Islet precursor cell (in vitro differentiated cells): ENCODE measurements around the gene CROCC.
A peak's percentile ranks its signal among the peaks of the same experiment; 100 is the strongest.
"Not testable (repeated sequence)": the region's sequence is repeated elsewhere in the genome, so short reads cannot be mapped to it uniquely, and the experiment has no call there.

Experiments
- DNase-seq: peaks from one replicate; pipeline ENCODE4 v3.0.0-alpha.2; 2018

CROCC gene

GRCh38 chr1:16896316-16897055, 25.2 kb upstream of the CROCC start:
- DNase-seq: peak; percentile 98

DNA sequence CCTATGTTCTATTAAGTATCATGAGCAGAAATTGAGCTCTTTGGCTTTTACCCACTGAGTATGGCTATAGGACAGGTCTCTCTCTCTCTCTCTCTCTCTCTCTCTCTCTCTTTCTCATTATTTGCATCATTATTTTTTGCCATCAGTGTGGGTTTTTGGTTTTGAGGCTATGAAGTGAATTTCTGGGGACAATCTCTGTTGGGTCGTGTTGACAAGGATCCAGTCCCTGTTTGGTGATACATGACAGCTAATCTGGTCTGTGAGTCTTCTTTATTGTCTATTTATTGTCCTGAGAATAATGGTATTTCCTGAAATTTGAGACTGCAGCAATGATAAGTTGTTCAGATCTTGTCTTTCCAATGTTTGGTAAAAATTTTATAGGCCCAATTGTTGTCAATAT, 24.1 kb upstream of the CROCC start:
- DNase-seq: not testable (repeated sequence)

DNA sequence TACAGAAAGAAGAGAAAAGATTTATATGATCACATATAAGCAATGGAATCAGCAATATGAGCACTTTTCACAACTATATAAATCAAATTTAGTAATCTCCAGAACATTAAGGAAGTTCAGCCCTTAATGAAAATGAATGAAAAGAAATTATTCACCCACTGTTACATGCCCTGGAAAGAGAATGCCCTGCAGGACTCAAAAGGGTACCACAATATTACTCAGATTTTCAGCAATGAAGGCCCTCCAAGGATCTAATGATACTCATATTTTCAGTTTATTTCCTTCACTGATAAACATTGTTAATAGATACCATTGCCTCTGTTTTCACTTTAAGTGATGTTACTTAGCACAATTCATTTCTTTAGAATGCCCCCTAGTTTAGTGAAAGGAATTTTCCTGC, 23.4 kb upstream of the CROCC start:
- not testable (repeated sequence) for DNase-seq

DNA sequence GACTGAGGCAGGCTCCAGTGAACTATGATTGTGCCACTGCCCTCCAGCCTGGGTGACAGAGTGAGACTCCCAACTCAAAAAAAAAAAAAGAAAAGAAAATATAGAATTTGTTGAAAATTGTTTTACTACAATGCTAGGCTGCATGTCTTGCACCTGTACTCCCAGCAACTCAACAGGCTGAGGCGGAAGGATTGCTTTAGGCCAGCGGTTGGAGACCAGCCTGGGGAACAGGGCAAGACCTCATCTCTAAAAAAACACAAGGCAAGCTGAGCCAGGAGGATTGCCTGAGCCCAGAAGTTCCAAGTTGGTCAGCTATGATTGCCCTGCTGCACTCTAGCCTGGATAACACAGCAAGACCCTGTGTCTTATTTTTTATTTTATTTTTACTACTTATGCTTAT, 22.7 kb upstream of the CROCC start:
- not testable (repeated sequence) for DNase-seq

- DNase-seq: no peak
Measured at GRCh38 chr1:16900751-16901150, 21.0 kb upstream of the CROCC start.

DNA sequence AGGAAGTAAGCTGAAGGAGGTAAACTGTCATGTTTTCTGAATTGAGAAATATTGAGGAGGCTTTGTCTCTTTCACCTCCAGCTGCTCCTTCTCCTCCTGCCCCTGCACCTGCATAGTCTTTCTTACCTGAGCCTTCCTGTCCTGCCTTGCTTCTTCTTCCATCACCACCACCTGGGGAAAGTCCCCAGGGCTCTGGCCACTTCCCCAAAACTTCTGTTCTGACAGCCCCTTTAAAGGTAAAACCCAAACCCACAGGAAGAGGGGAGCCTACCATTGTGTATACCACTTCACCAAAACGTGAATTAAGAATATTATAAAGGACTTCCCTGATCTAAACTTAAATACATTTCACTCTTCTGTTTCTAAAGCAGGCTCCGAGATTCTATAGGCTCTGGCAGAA, 20.4 kb upstream of the CROCC start:
- not testable (repeated sequence) for DNase-seq

DNA sequence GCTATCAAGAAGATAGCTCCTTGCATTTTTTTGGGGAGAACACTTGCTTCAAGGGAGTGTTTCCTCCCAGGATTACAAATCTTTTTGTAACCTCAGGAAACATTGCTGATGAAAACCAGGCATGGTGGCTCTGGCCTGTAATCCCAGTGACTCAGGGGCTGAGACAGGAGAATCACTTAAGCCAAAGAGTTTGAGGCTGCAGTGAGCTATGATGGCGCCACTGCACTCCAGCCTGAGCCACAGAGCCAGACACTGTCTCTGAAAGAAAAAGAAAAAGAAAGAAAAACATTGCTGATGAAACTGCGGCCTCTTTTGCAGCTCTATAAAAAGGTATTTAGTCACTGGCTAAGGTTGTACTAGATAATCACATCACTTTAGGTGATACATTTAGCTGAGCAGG, 18.7 kb upstream of the CROCC start:
- DNase-seq: peak; percentile 85

DNA sequence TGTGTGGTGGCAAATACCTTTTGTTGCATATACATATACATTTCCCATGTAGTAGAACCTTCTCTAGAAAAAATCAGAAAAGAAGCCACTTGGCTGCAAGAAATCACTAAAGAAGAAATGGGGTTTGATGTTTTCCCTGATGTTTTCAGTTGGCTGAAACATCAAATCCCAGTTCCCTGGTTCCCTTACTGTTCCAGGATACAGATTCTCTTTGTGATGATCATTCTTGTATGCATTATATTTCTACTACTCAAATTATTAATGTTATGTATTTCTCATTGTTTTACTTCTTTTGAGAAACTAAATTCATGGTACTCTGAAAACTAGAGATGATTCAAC, 18.3 kb upstream of the CROCC start:
- DNase-seq: no peak

DNA sequence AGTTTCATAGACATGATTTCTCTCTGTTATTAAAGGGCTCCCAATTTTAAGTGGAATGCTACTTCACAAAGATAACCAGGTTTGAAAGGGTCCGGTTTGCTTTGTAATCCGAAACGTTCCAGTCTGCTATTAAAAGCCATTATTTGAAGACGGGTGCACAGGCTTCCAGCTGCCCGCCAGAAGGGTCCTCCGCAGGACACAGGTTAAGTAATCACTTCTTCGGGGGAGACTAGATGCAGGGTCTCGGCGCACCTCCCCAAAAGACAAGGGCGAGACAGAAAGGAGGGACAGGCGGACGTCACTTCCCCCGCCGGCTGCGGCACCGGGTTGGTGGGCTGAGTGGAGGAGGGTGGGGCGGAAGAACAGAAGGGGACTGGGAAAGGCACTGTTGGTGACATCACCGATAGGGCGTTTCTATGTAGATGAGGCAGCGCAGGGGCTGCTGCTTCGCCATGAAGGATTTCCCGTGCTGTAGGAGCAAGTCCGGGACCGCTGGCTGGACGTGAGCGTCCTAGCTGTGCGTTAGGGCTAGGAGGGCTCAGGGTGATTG, 17.1 kb upstream of the CROCC start:
- peak; percentile 98 for DNase-seq

GRCh38 chr1:16905110-16905867, 16.4 kb upstream of the CROCC start:
- DNase-seq: peak; percentile 80

DNA sequence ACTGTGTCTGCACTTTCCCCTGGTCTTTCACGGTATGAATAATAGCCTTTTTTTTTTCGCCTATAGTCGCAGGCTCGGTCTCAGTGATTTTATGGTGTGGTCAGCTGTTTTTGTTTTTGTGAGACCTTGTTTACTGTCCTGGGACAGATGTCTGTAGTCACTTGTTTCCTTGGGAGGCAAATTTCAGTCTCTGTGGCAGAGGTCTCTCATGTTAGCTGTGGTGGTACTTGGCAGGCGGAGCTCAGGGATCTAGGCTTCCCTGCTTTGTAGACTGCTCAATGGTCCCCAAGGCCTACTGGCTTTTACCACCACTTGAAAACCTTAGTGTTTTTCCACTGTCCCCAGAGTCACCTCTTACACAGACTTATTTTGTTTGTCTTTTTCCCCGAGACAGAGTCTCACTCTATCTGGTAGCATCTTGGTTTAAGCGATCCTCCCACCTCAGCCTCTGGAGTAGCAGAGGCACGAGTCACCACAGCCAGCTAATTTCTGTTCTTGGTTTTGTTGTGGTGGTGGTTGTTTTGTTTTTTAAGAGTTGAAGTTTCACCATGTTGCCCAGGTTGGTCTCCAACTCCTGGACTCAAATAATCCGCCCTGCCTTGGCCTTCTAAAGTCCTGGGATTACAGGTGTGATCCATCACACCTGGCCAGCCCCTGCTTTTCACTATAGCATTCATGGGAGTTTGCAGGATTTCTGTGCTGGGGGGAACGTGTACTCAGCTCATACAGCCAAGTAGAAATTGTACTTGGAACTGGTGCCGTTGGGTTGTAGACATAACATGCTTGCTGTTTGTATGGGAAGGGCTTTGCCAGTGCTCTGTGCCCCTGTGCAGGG, 15.6 kb upstream of the CROCC start:
- peak; percentile 69 for DNase-seq

DNA sequence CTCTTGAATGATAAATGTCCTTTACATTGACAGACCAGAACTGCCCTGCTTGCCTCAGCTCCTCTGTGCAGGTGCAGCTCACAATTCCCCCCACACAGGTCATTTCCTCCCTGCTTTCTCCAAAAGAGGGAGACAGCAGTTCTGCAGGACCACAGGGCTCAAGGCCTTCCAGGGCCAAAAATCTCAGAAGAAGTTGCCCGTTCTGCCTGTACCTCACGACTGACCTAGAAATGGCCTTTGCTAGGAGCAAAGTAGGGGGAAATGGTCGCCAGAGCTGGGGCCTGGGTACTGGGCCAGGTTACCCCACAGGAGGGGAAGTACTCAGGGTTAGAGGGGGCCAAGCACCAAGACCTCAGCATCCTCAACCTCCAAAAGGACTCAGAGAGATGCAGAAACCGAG, 14.9 kb upstream of the CROCC start:
- peak; percentile 45 for DNase-seq

DNA sequence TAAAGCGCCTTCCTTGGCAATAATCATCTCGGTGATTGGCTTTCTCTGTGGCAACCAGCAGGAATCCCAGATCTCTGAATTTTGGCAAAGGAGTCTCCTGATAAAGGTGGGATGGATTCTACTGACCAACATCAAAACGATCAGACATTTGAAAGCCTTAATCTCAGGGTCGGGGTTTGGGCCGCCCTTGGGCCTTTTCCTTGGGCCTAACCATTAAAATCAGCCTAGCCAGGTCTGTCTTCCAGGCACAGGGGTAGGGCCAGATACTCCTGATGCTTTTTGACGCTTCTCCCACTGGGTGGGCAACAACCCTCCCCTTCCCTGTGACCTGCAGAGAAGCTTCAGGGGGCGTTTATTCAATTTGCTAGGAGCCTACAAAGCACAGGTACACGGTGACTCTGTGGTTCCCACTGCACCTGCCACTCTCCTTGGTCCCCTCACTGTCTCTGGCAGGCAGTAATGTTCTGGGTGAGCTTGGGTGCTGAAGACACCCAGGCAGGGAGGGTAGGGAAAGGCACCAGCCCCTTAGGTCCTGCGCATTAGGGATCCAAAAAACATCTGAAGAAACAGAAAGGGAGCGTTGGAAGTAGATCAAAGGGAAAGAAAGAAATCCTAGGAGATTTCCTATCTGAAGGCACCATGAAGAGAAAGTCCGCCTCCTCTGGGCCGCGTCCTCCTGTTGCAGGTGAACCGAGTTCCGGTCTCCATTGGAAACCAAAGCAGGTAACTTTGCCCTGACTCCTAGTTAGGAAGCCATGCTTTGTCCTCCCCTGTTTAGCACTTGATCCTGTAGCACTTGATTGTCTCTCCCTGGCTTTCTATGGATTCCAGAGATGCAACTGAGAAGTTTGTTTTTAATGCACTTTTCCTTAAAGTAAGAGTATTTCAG, 13.6 kb upstream of the CROCC start:
- DNase-seq: no peak

- DNase-seq: peak; percentile 59
Measured at GRCh38 chr1:16911851-16912721, 9.6 kb upstream of the CROCC start.

DNA sequence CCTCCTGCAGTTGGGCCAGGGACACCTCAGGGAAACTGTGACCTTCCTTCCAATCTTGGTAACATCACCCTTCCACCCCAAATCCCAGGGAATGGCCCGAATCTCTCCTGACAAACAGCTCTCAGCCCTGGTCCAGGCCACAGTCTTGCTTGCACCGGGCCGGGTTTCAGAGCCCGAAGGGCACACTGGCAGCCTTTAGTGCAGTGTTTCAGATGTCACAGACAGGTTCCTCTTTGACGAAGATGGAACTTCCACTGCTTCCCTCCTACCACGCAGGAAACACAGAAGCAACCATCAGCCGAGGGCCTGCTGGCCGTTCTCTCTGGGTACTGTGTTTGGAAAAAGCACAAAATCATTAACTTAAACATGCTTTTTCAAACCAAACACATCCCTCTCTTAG, 9.0 kb upstream of the CROCC start:
- not testable (repeated sequence) for DNase-seq

DNA sequence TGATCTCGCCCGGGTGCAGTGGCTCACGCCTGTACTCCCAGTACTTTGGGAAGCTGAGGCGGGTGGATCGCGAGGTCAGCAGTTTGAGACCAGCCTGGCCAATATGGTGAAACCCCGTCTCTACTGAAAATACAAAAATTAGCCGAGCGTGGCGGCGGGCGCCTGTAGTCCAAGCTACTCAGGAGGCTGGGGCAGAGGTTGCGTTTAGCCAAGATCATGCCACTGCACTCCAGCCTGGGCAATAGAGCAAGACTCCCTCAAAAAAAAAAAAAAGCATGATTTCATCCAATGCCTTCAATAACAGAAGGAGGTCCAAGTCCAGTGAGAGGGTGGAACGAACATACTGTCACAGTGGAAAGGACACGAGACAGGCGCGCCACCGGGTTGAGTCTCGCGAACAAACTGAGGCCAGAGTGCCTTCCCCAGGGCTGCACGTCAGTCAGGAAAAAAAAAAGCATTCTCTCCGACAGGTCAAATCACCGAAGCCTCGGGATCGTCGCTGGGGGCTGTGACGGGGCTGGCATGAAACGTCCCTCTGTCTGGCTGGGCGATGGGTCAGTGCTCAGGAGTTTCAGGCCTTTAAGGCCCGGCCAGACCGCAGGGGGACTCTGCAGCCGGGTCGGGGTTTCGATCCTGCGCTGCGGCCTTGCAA, 8.4 kb upstream of the CROCC start:
- no peak for DNase-seq

DNA sequence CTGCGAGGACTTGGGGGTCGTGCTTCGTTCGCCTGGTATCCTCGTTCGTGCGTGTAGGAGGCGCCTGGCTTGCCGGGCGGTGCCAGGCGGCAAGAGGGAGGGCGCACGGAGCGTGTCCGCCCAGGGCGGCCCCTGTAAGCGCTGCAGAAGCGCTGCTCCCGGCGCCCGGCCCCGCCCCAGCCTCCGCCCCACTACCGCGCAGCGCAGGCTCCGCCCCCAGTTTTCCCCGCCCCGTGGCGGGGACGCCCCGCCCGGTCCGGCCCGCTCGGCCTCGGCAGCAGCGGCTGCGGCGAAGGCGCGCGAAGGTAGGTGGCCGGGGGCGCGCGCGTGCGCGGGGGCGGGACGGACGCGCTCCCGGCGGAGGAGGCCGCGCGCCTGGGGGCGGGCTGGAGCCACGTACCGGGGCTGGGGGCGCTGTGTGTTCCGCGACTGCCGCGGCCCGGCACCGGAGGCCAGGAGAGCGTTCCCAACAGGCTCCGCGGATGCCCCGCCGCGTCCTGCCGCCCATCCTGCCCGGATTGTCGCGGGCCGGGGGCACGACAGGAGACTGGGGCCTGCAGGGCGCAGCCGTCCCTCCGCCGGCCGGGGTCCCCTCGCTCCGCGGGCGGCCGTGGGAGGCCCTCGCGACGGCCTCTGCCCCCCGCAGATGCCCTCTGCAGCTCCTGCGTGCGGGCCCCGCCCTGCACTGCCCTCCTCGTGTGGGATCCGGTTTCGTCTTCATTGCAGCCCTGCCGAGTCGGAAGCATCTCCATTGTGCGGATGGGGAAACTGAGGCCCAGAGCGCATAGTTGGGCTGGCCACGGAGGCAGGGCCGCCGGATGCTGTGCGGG, 7.7 kb upstream of the CROCC start:
- DNase-seq: peak; percentile 96

- peak; percentile 40 for DNase-seq
Measured at GRCh38 chr1:16914928-16915626, 6.7 kb upstream of the CROCC start.

GRCh38 chr1:16915627-16915973, 6.1 kb upstream of the CROCC start:
- DNase-seq: no peak
